Spleen (tissue), 11 donors: ENCODE data around the gene ANKRD29. TPM values are rescaled to one million over a fixed set of nuclear protein-coding genes. Genes with fewer than 3 reads are reported as not detected.

Experiments used
- DNase-seq: peaks from one replicate; pipeline ENCODE4 v3.0.0-alpha.2; 2020
- H3K27ac ChIP-seq, 8 donors: fragments of 200-600 bp; sonication (generic) in 7 of 8; 1 replicate in 4 of 8; 2 replicates in 4 of 8; pipeline versions ENCODE4 v1.5.0 to v1.8.0; 2016 to 2021; ENCODE audit warnings: inconsistent platforms in 4 of 8, mild to moderate bottlenecking in 4 of 8, moderate library complexity in 1 of 8
- H3K27me3 ChIP-seq, 7 donors: fragments of 200-600 bp; sonication (generic) in 6 of 7; replicated peaks in 1 of 7; 1 replicate in 4 of 7; 2 replicates in 3 of 7; pipeline versions ENCODE4 v1.5.0 to v1.8.0; 2016 to 2021; ENCODE audit warnings: inconsistent platforms in 3 of 7, mild to moderate bottlenecking in 1 of 7
- H3K36me3 ChIP-seq, 6 donors: fragments of 200-600 bp; sonication (generic) in 5 of 6; 1 replicate in 4 of 6; 2 replicates in 2 of 6; pipeline versions ENCODE4 v1.5.0 to v1.8.0; 2016 to 2021; ENCODE audit warnings: inconsistent platforms in 2 of 6
- H3K4me1 ChIP-seq, 6 donors: fragments of 200-600 bp; sonication (generic) in 5 of 6; 1 replicate in 3 of 6; 2 replicates in 3 of 6; pipeline versions ENCODE4 v1.5.0 to v1.8.0; 2016 to 2021; ENCODE audit warnings: inconsistent platforms in 3 of 6
- H3K4me3 ChIP-seq, 8 donors: fragments of 200-600 bp; sonication (generic) in 7 of 8; 1 replicate in 4 of 8; 2 replicates in 4 of 8; pipeline versions ENCODE4 v1.5.0 to v1.8.0; 2016 to 2021; ENCODE audit warnings: inconsistent platforms in 4 of 8, mild to moderate bottlenecking in 4 of 8, moderate library complexity in 2 of 8
- H3K9me3 ChIP-seq, 8 donors: fragments of 200-600 bp; sonication (generic) in 7 of 8; 1 replicate in 4 of 8; 2 replicates in 4 of 8; pipeline versions ENCODE4 v1.5.0 to v1.8.0; 2016 to 2021; ENCODE audit warnings: inconsistent platforms in 4 of 8
- CTCF ChIP-seq, 11 experiments: fragments of 200-600 bp in 7 of 11; fragments of 450-650 bp in 4 of 11; sonication (generic) in 4 of 11; IDR thresholded peaks in 8 of 11; conservative IDR thresholded peaks in 3 of 11; 1 replicate in 7 of 11; 2 replicates in 4 of 11; pipeline versions ENCODE4 v1.4.0 to v1.8.0; 2016 to 2021; ENCODE audit warnings: antibody characterized with exemption in 11 of 11, inconsistent platforms in 4 of 11, mild to moderate bottlenecking in 1 of 11
- POLR2A ChIP-seq, 3 donors: fragments of 450-650 bp; IDR thresholded peaks; one replicate each; pipeline ENCODE4 v1.5.1; 2017; ENCODE audit warnings: antibody characterized with exemption in 3 of 3, mild to moderate bottlenecking in 1 of 3
- POLR2AphosphoS5 ChIP-seq, 3 donors: sonication (generic); formaldehyde crosslinking; IDR thresholded peaks; one replicate each; pipeline ENCODE4 v1.5.1; 2017; ENCODE audit warnings: antibody characterized with exemption in 3 of 3
- WGBS, 5 donors: extraction: QIAGEN DNeasy Blood & Tissue Kit in 3 of 5; methylation state at CpG; one replicate each; pipeline versions ENCODE4 v1.1.5 to v1.1.7; 2013 to 2018; 5-methylcytosine and 5-hydroxymethylcytosine counted together
- intact Hi-C: fragments of 100-400 bp; cut with DNase I; formaldehyde crosslinking; loops from one replicate; pipeline ENCODE4 v1.15.0; 2023; ENCODE audit warnings: low total_unique reads
- polyA plus RNA-seq, 3 donors: library from polyadenylated mRNA; stranded (reverse); fragments of 200-250 nt; gene quantifications; one replicate each; pipeline ENCODE4 v1.2.1, GENCODE V29; 2013
- total RNA-seq, 7 donors: library from RNA; depleted of rRNA in 3 of 7; stranded (reverse); fragments of >200 nt in 3 of 7; fragmentation: NEBNext Ultra II Directional in 4 of 7; extraction: Animal tissue kit (Norgen Biotek cat#: 25700) in 4 of 7; gene quantifications; one replicate each; pipeline versions ENCODE4 v1.1.0 to v1.2.1, GENCODE V29; 2016 to 2021
- donor health status: healthy with polysubstance abuse.
- donor health status: DM: no; HTN: no; CAD: no; lungs with moderate emphysema.
- donor health status: DM: no; HTN: no; CAD: no.
- donor health status: Bipolar disorder and iron deficiency.
- donor health status: healthy.
- donor health status: DM: no; HTN: no; CAD: no.
- donor health status: DM: yes; HTN: yes; CAD: no.

Gene ANKRD29
- total and polyA plus RNA-seq, 10 donors: 1.6 to 10.6 (median 3.7) TPM

GRCh38 chr18:23568281-23569138 lies 94.2 kb downstream of the ANKRD29 start:
- Histone ChIP-seq H3K9me3 (no peaks in the 10 kb centered on the region), H3K4me1 (peaks cover under 1 to 47% (median 14%) of the 10 kb centered on the region in 6 donors), H3K36me3 (peaks cover 0 to 100% (median 60%) of the 10 kb centered on the region in 6 donors), H3K27ac (no peak overlapping the region), H3K4me3 (no peak overlapping the region), H3K27me3 (no peaks in the 10 kb centered on the region)
- no peak for TF ChIP-seq CTCF (IDR thresholded peaks at IDR 0.05 in 8 of 11, conservative IDR thresholded peaks at IDR 0.05 in 3 of 11)
- no peak for TF ChIP-seq POLR2A (IDR thresholded peaks at IDR 0.05)
- no peak for TF ChIP-seq POLR2AphosphoS5 (IDR thresholded peaks at IDR 0.05)
- no peak for DNase-seq
- intact Hi-C loops: no loop called here
- WGBS, 5 donors: 90 to 93% (median 92%) methylated on average over 7 of the region's 7 CpGs

GRCh38 chr18:23567671-23568070 lies 95.0 kb downstream of the ANKRD29 start:
- TF ChIP-seq POLR2AphosphoS5 (IDR thresholded peaks at IDR 0.05) (no peak), POLR2A (IDR thresholded peaks at IDR 0.05) (no peak), CTCF (IDR thresholded peaks at IDR 0.05 in 8 of 11, conservative IDR thresholded peaks at IDR 0.05 in 3 of 11) (no peak)
- intact Hi-C loops: no loop called here

GRCh38 chr18:23565916-23566547 lies 96.7 kb downstream of the ANKRD29 start:
- DNase-seq: no peak
- no peaks in the 10 kb centered on the region for H3K9me3 ChIP-seq
- peaks cover 0 to 28% (median 0%) of the 10 kb centered on the region in 6 donors for H3K4me1 ChIP-seq
- intact Hi-C loops: no loop called here
- TF ChIP-seq POLR2AphosphoS5 (IDR thresholded peaks at IDR 0.05): no peak
- TF ChIP-seq POLR2A (IDR thresholded peaks at IDR 0.05): no peak
- TF ChIP-seq CTCF (IDR thresholded peaks at IDR 0.05 in 8 of 11, conservative IDR thresholded peaks at IDR 0.05 in 3 of 11): no peak
- no peak overlapping the region for H3K4me3 ChIP-seq
- H3K36me3 ChIP-seq: peaks cover 0 to 100% (median 64%) of the 10 kb centered on the region in 6 donors
- H3K27ac ChIP-seq: no peak overlapping the region
- 66 to 94% (median 79%) methylated on average over 3 of the region's 3 CpGs for WGBS, 5 donors
- no peaks in the 10 kb centered on the region for H3K27me3 ChIP-seq

More at GRCh38 chr18:23567671-23568070, 95.0 kb downstream of the ANKRD29 start:
- no peak overlapping the region for H3K27ac ChIP-seq
- 73 to 95% (median 86%) methylated on average over 3 of the region's 3 CpGs for WGBS, 5 donors
- H3K4me1 ChIP-seq: peaks cover 0 to 44% (median 5%) of the 10 kb centered on the region in 6 donors
- no peaks in the 10 kb centered on the region for H3K27me3 ChIP-seq
- H3K9me3 ChIP-seq: no peaks in the 10 kb centered on the region
- no peak overlapping the region for H3K4me3 ChIP-seq
- H3K36me3 ChIP-seq: peaks cover 0 to 100% (median 60%) of the 10 kb centered on the region in 6 donors
- no peak for DNase-seq
